K562 (cell line): Measurements from ENCODE around the gene VEGFB. TPM values are rescaled to one million over a fixed set of nuclear protein-coding genes. Genes with fewer than 3 reads are reported as not detected.

Experiments used
- ARHGAP35 ChIP-seq: fragments of 450-650 bp; IDR thresholded peaks from 2 replicates; pipeline ENCODE4 v1.6.1; 2018; ENCODE audit not compliant: partially characterized antibody
- ARID3B ChIP-seq: fragments of 250-450 bp; sonication (Bioruptor Pico); IDR thresholded peaks from 2 replicates; pipeline ENCODE4 v1.4.0; 2020; ENCODE audit warnings: borderline replicate concordance
- CEBPZ ChIP-seq: fragments of 150-350 bp; IDR thresholded peaks from 2 replicates; pipeline ENCODE4 v1.6.1; 2014; ENCODE audit warnings: low read depth, mild to moderate bottlenecking, low read length, borderline replicate concordance
- NFIC ChIP-seq: fragments of 450-650 bp; IDR thresholded peaks from 2 replicates; pipeline ENCODE4 v1.6.1; 2017; ENCODE audit warnings: mild to moderate bottlenecking, inconsistent platforms
- polyA plus RNA-seq, 8 experiments: library from polyadenylated mRNA; depleted of rRNA in 4 of 8; stranded (reverse) in 5 of 8; unstranded in 3 of 8; fragments of >200 nt; fragmentation: Nextera tagmentation in 2 of 8; fragmentation: Illumina TruSeq in 1 of 8; extraction: Ambion mirVana in 2 of 8; extraction: Trizol in 1 of 8; gene quantifications; 2 replicates each; pipeline versions ENCODE4 v1.2.1 to v1.2.3, GENCODE V29; 2011 to 2014; ENCODE audit warnings: inconsistent platforms in 1 of 8, missing spikeins in 1 of 8
- total RNA-seq, 7 experiments: library from RNA; depleted of rRNA in 6 of 7; stranded (reverse); fragments of >200 nt in 6 of 7; fragmentation: Illumina TruSeq in 2 of 7; extraction: Trizol in 2 of 7; gene quantifications; 2 replicates each; pipeline versions ENCODE4 v1.2.1 to v1.2.3, GENCODE V29; 2011 to 2021; ENCODE audit warnings: low replicate concordance in 1 of 7

The VEGFB gene
- total and polyA plus RNA-seq, 9 of the 15 experiments (the other 6 are each of a cell fraction or from before 2014, with no cell fraction given): 11.0 to 83.4 (median 25.7) TPM

- TF ChIP-seq CEBPZ (no peak), ARHGAP35 (no peak), NFIC (0 out of 2 replicates have a peak, but pooled peaks have one; percentile 19), ARID3B (no peak)
Observed at GRCh38 chr11:64249563-64250414, 15.4 kb downstream of the VEGFB start (continued).
